Loucy (cell line): ENCODE data around the gene B9D2.

ENCODE experiments used
- H2AFZ ChIP-seq: fragments of 200-600 bp; sonication (generic); 2 replicates; pipeline ENCODE4 v1.6.0; 2016; ENCODE audit warnings: antibody characterized with exemption, mild to moderate bottlenecking, low read length, moderate library complexity
- H3F3A ChIP-seq: fragments of 200-600 bp; 2 replicates; pipeline ENCODE4 v1.6.0; 2016; ENCODE audit warnings: antibody characterized with exemption, low read depth, mild to moderate bottlenecking
- H3K27me3 ChIP-seq: fragments of 200-600 bp; sonication (generic); 2 replicates; pipeline ENCODE4 v1.6.1; 2014; ENCODE audit warnings: low read length, mild to moderate bottlenecking; ENCODE audit not compliant: insufficient read depth, poor library complexity, severe bottlenecking
- H3K36me3 ChIP-seq: fragments of 200-600 bp; sonication (generic); 2 replicates; pipeline ENCODE4 v1.6.1; 2016; ENCODE audit warnings: low read length; ENCODE audit not compliant: insufficient read depth
- H3K4me1 ChIP-seq: fragments of 200-600 bp; sonication (generic); 2 replicates; pipeline ENCODE4 v1.5.1; 2014; ENCODE audit warnings: low read length, mild to moderate bottlenecking; ENCODE audit not compliant: insufficient read depth, poor library complexity, severe bottlenecking
- H3K4me2 ChIP-seq: fragments of 200-600 bp; sonication (generic); 2 replicates; pipeline ENCODE4 v1.6.0; 2014; ENCODE audit warnings: antibody characterized with exemption, low read length, low read depth, mild to moderate bottlenecking; ENCODE audit not compliant: poor library complexity, severe bottlenecking
- H3K4me3 ChIP-seq: fragments of 200-600 bp; sonication (generic); 2 replicates; pipeline ENCODE4 v1.5.1; 2014; ENCODE audit warnings: low read length, mild to moderate bottlenecking, mixed read lengths; ENCODE audit not compliant: poor library complexity, severe bottlenecking
- H3K79me2 ChIP-seq: fragments of 200-600 bp; sonication (generic); 2 replicates; pipeline ENCODE4 v1.6.1; 2014; ENCODE audit warnings: low read length; ENCODE audit not compliant: insufficient read depth
- H3K9ac ChIP-seq: fragments of 200-600 bp; sonication (generic); 2 replicates; pipeline ENCODE4 v1.6.0; 2014; ENCODE audit warnings: mild to moderate bottlenecking, low read depth, low read length, moderate library complexity; ENCODE audit not compliant: poor library complexity, severe bottlenecking
- H3K9me2 ChIP-seq: fragments of 200-600 bp; sonication (generic); replicated peaks from 2 replicates; pipeline ENCODE4 v1.6.1; 2016; ENCODE audit warnings: low read depth, low read length, mixed read lengths
- H3K9me3 ChIP-seq: fragments of 200-600 bp; sonication (generic); 2 replicates; pipeline ENCODE4 v1.6.1; 2014; ENCODE audit warnings: mild to moderate bottlenecking, antibody characterized with exemption, low read length, low read depth; ENCODE audit not compliant: insufficient read depth
- H4K20me1 ChIP-seq: fragments of 200-600 bp; sonication (generic); 2 replicates; pipeline ENCODE4 v1.6.0; 2014; ENCODE audit warnings: antibody characterized with exemption, low read length, mild to moderate bottlenecking; ENCODE audit not compliant: insufficient read depth, poor library complexity, severe bottlenecking
- CTCF ChIP-seq: fragments of 200-600 bp; sonication (generic); conservative IDR thresholded peaks from 2 replicates; pipeline ENCODE4 v1.5.1; 2014; ENCODE audit warnings: mild to moderate bottlenecking, antibody characterized with exemption, low read length
- EZH2phosphoT487 ChIP-seq: fragments of 200-600 bp; IDR thresholded peaks from 2 replicates; pipeline ENCODE4 v1.6.1; 2018; ENCODE audit warnings: antibody characterized with exemption, mild to moderate bottlenecking, moderate library complexity, borderline replicate concordance

B9D2 gene

GRCh38 chr19:41327076-41327575 lies 36.8 kb downstream of the B9D2 start:
- Histone ChIP-seq H3K4me2 (peak overlapping the region; percentile 99), H3K4me3 (peak overlapping the region; percentile 72), H3F3A (peaks cover 9% of the 10 kb centered on the region), H3K36me3 (peaks cover 39% of the 10 kb centered on the region; the same call in 1 of the 2 replicates), H4K20me1 (peaks cover 17% of the 10 kb centered on the region), H3K79me2 (peaks cover 33% of the 10 kb centered on the region), H3K4me1 (peaks cover 43% of the 10 kb centered on the region), H3K27me3 (no peaks in the 10 kb centered on the region), H3K9me3 (no peaks in the 10 kb centered on the region), H3K9ac (peak overlapping the region; percentile 55), H2AFZ (no peak overlapping the region), H3K9me2 (no peaks in the 10 kb centered on the region)
- no peak for TF ChIP-seq CTCF

GRCh38 chr19:41325947-41326706 lies 37.8 kb downstream of the B9D2 start:
- peak overlapping the region; percentile 99 for H3K4me2 ChIP-seq

GRCh38 chr19:41325640-41325946 lies 38.4 kb downstream of the B9D2 start:
- no peak overlapping the region for H3K4me3 ChIP-seq
- peaks cover 33% of the 10 kb centered on the region for H3K79me2 ChIP-seq
- no peak overlapping the region for H2AFZ ChIP-seq
- peaks cover 53% of the 10 kb centered on the region for H3K4me1 ChIP-seq
- peaks cover 35% of the 10 kb centered on the region; the same call in 1 of the 2 replicates for H3K36me3 ChIP-seq
- TF ChIP-seq CTCF (no peak), EZH2phosphoT487 (no peak)
- no peak overlapping the region for H3K4me2 ChIP-seq
- no peak overlapping the region for H3K9ac ChIP-seq
- peaks cover 9% of the 10 kb centered on the region for H3F3A ChIP-seq
- no peaks in the 10 kb centered on the region for H3K27me3 ChIP-seq
- H3K9me2 ChIP-seq, result no peaks in the 10 kb centered on the region
- peaks cover 14% of the 10 kb centered on the region for H4K20me1 ChIP-seq
- H3K9me3 ChIP-seq, result no peaks in the 10 kb centered on the region

More at GRCh38 chr19:41325947-41326706, 37.8 kb downstream of the B9D2 start:
- peaks cover 9% of the 10 kb centered on the region for H3F3A ChIP-seq
- peaks cover 14% of the 10 kb centered on the region for H4K20me1 ChIP-seq
- peak overlapping the region; percentile 55 for H3K9ac ChIP-seq
- TF ChIP-seq EZH2phosphoT487, result no peak
- TF ChIP-seq CTCF, result no peak
- H3K4me3 ChIP-seq, result no peak overlapping the region
- H3K79me2 ChIP-seq, result peaks cover 33% of the 10 kb centered on the region
- H3K27me3 ChIP-seq, result no peaks in the 10 kb centered on the region
- no peaks in the 10 kb centered on the region for H3K9me3 ChIP-seq
- H3K9me2 ChIP-seq, result no peaks in the 10 kb centered on the region
- H2AFZ ChIP-seq, result no peak overlapping the region
- H3K4me1 ChIP-seq, result peaks cover 53% of the 10 kb centered on the region
- H3K36me3 ChIP-seq, result peaks cover 33% of the 10 kb centered on the region; the same call in 1 of the 2 replicates
